ENCODE data around the gene PGM2L1. TPM values are rescaled to one million over a fixed set of nuclear protein-coding genes. Genes with fewer than 3 reads are reported as not detected.

Gene PGM2L1
- total and polyA plus RNA-seq, 2 experiments from 2014 or later = 32.6 to 44.4 TPM

DNA sequence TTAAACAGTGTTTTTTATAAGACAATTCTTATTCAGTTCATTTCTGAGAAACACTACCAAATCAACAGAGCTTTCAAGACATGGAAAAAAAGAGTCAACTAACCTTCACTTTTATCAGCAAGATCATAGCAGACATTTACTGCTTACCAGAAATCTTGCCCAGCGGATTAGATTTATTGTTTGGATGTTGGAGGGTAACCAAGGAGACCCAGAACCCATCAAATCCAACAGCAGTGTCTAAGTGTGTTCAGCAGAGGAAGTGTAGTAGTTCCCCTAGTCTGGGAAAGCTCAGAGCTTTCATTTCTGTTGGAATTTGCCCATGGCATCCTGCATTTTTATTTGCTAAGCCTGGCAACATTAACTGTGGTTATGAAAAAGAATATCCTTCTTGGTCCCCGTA lies 2.4 kb upstream of the PGM2L1 start (continued):
- TF ChIP-seq ZNF462 (CRISPR knock-in tag; IDR thresholded peaks at IDR 0.05) = no peak
- TF ChIP-seq EZH2phosphoT487 (IDR thresholded peaks at IDR 0.05; ENCODE audit: unreplicated experiment) = no peak
- TF ChIP-seq ETS1 (IDR thresholded peaks at IDR 0.05) = no peak
- TF ChIP-seq ZNF114 (CRISPR knock-in tag; IDR thresholded peaks at IDR 0.05) = no peak
- no peak for TF ChIP-seq CREB1 (CRISPR knock-in tag; IDR thresholded peaks at IDR 0.05; ENCODE audit: low read depth)

DNA sequence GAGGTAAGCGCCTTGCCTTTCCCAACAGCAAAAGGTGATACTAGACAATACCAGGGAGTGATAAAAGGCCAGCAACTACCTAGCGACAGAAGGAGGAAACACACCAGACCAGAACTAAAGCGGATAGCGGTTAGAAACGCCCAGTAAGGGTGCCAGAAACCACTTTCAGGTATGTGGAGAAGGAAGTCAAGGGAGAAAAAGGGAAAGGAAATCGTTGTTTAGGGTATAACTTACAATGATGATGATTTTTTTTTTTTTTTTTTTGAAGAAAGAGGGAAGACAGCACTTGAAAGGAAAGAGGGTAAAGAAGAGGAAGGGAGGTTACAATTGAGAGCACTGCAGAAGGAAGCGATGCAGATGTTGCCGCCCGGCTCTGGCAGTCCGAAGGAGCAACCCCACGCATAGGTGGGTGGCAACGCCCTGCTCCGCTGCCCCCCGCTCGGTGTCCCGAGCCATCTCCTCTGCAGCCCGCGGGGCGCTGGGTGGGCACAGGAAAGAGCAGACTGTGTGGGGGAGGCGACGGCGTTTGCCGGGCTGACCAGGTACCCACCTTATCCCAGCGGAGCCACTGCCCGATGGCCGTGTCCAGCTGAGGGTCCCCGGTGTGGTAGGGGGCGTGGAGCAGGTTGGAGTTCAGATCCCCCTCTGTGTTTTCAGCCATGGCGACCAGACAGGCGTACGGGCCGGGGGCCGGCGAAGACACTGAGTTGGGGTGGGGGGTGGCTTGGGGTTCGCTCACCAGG lies 561 bp downstream of the PGM2L1 start:
- Histone ChIP-seq H3K4me3 (peak overlapping the region; percentile 88), H3F3A (replicated peaks; ENCODE audit: low read depth) (no peaks in the 10 kb centered on the region), H3K79me2 (replicated peaks; ENCODE audit: insufficient read depth) (peaks cover 35% of the 10 kb centered on the region), H3K27ac (ENCODE audit: low read depth) (peak overlapping the region; percentile 69; the same call in 1 of the 2 replicates), H3K4me1 (ENCODE audit: insufficient read depth) (peaks cover 15% of the 10 kb centered on the region; the same call in 1 of the 2 replicates), H3K4me2 (peak overlapping the region; percentile 83), H3K36me3 (ENCODE audit: insufficient read depth) (0 out of 2 replicates have a peak, but pooled peaks cover 4% of the 10 kb centered on the region), H3K9me2 (ENCODE audit: insufficient read depth) (no peaks in the 10 kb centered on the region), H2AFZ (peak overlapping the region; percentile 95), H3K27me3 (ENCODE audit: insufficient read depth) (no peaks in the 10 kb centered on the region), H4K20me1 (replicated peaks; ENCODE audit: insufficient read depth) (no peaks in the 10 kb centered on the region)
- peak overlapping the region; percentile 98 for H3K4me3 Mint-ChIP-seq
- H3K36me3 Mint-ChIP-seq (ENCODE audit: low read depth) = no peaks in the 10 kb centered on the region; the same call in 1 of the 3 replicates
- H3K4me1 Mint-ChIP-seq = peaks cover 10% of the 10 kb centered on the region
- peaks cover 4% of the 10 kb centered on the region for H3K27me3 Mint-ChIP-seq (ENCODE audit: insufficient read depth, low read depth, poor library complexity)
- DNase-seq (ENCODE audit: low spot score) = peak; percentile 76
- peak; percentile 71 for ATAC-seq
- H3K9me3 Mint-ChIP-seq = no peaks in the 10 kb centered on the region; the same call in 2 of the 3 replicates
- peak overlapping the region; percentile 74 for H3K27ac Mint-ChIP-seq
- TF ChIP-seq STAT1 (IDR thresholded peaks at IDR 0.05; ENCODE audit: unreplicated experiment) (no peak), ZNF462 (CRISPR knock-in tag; IDR thresholded peaks at IDR 0.05) (no peak)
